Measurements from ENCODE around the gene UBAC2. TPM values are rescaled to one million over a fixed set of nuclear protein-coding genes. Genes with fewer than 3 reads are reported as not detected.

Gene UBAC2
- total and polyA plus RNA-seq, 2 of the 8 experiments (the other 6 are each of a cell fraction or from before 2014, with no cell fraction given) = 75.9 to 76.9 TPM

GRCh38 chr13:99356012-99356261 lies 155.3 kb downstream of the UBAC2 start (continued):
- TF ChIP-seq, protein P1, sequence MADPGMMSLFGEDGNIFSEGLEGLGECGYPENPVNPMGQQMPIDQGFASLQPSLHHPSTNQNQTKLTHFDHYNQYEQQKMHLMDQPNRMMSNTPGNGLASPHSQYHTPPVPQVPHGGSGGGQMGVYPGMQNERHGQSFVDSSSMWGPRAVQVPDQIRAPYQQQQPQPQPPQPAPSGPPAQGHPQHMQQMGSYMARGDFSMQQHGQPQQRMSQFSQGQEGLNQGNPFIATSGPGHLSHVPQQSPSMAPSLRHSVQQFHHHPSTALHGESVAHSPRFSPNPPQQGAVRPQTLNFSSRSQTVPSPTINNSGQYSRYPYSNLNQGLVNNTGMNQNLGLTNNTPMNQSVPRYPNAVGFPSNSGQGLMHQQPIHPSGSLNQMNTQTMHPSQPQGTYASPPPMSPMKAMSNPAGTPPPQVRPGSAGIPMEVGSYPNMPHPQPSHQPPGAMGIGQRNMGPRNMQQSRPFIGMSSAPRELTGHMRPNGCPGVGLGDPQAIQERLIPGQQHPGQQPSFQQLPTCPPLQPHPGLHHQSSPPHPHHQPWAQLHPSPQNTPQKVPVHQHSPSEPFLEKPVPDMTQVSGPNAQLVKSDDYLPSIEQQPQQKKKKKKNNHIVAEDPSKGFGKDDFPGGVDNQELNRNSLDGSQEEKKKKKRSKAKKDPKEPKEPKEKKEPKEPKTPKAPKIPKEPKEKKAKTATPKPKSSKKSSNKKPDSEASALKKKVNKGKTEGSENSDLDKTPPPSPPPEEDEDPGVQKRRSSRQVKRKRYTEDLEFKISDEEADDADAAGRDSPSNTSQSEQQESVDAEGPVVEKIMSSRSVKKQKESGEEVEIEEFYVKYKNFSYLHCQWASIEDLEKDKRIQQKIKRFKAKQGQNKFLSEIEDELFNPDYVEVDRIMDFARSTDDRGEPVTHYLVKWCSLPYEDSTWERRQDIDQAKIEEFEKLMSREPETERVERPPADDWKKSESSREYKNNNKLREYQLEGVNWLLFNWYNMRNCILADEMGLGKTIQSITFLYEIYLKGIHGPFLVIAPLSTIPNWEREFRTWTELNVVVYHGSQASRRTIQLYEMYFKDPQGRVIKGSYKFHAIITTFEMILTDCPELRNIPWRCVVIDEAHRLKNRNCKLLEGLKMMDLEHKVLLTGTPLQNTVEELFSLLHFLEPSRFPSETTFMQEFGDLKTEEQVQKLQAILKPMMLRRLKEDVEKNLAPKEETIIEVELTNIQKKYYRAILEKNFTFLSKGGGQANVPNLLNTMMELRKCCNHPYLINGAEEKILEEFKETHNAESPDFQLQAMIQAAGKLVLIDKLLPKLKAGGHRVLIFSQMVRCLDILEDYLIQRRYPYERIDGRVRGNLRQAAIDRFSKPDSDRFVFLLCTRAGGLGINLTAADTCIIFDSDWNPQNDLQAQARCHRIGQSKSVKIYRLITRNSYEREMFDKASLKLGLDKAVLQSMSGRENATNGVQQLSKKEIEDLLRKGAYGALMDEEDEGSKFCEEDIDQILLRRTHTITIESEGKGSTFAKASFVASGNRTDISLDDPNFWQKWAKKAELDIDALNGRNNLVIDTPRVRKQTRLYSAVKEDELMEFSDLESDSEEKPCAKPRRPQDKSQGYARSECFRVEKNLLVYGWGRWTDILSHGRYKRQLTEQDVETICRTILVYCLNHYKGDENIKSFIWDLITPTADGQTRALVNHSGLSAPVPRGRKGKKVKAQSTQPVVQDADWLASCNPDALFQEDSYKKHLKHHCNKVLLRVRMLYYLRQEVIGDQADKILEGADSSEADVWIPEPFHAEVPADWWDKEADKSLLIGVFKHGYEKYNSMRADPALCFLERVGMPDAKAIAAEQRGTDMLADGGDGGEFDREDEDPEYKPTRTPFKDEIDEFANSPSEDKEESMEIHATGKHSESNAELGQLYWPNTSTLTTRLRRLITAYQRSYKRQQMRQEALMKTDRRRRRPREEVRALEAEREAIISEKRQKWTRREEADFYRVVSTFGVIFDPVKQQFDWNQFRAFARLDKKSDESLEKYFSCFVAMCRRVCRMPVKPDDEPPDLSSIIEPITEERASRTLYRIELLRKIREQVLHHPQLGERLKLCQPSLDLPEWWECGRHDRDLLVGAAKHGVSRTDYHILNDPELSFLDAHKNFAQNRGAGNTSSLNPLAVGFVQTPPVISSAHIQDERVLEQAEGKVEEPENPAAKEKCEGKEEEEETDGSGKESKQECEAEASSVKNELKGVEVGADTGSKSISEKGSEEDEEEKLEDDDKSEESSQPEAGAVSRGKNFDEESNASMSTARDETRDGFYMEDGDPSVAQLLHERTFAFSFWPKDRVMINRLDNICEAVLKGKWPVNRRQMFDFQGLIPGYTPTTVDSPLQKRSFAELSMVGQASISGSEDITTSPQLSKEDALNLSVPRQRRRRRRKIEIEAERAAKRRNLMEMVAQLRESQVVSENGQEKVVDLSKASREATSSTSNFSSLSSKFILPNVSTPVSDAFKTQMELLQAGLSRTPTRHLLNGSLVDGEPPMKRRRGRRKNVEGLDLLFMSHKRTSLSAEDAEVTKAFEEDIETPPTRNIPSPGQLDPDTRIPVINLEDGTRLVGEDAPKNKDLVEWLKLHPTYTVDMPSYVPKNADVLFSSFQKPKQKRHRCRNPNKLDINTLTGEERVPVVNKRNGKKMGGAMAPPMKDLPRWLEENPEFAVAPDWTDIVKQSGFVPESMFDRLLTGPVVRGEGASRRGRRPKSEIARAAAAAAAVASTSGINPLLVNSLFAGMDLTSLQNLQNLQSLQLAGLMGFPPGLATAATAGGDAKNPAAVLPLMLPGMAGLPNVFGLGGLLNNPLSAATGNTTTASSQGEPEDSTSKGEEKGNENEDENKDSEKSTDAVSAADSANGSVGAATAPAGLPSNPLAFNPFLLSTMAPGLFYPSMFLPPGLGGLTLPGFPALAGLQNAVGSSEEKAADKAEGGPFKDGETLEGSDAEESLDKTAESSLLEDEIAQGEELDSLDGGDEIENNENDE (IDR thresholded peaks at IDR 0.05; ENCODE audit: insufficient replicate concordance, low read length) = no peak
- no peak for TF ChIP-seq GABPA (IDR thresholded peaks at IDR 0.05; ENCODE audit: borderline replicate concordance, insufficient read depth, low read length)
- no peak for TF ChIP-seq TAF1 (IDR thresholded peaks at IDR 0.05; ENCODE audit: low read depth, low read length)
- TF ChIP-seq NRF1 (IDR thresholded peaks at IDR 0.05; ENCODE audit: low read depth, low read length) = no peak
- no peak for TF ChIP-seq RNF2 (IDR thresholded peaks at IDR 0.05; ENCODE audit: borderline replicate concordance, low read depth, low read length, missing control alignments, poor library complexity, severe bottlenecking)
- TF ChIP-seq MAX (IDR thresholded peaks at IDR 0.05) = no peak
- no peak for TF ChIP-seq SAP30 (IDR thresholded peaks at IDR 0.05; ENCODE audit: insufficient read depth, insufficient replicate concordance, low read length)
